H9 (cell line): Measurements from ENCODE around the gene LIN7C. TPM values are rescaled to one million over a fixed set of nuclear protein-coding genes. Genes with fewer than 3 reads are reported as not detected.

ENCODE experiments used
- DNase-seq: peaks from one replicate; pipeline ENCODE4 v3.0.0-alpha.2; 2017
- H2AFZ ChIP-seq: one replicate; pipeline ENCODE4 v1.6.1; 2013; ENCODE audit warnings: mild to moderate bottlenecking, low read length, control low read depth, moderate library complexity
- H2AK5ac ChIP-seq: 2 replicates; pipeline ENCODE4 v1.6.1; 2013; ENCODE audit warnings: low read length, control low read depth, mixed read lengths; ENCODE audit not compliant: insufficient read length
- H2BK120ac ChIP-seq: one replicate; pipeline ENCODE4 v1.6.1; 2013; ENCODE audit warnings: low read depth, mild to moderate bottlenecking, low read length, control low read depth, inconsistent platforms; ENCODE audit not compliant: poor library complexity, severe bottlenecking
- H2BK12ac ChIP-seq: 2 replicates; pipeline ENCODE4 v1.6.1; 2013; ENCODE audit warnings: low read length, control low read depth, mixed read lengths, low read depth; ENCODE audit not compliant: insufficient read length
- H2BK15ac ChIP-seq: 2 replicates; pipeline ENCODE4 v1.6.1; 2013; ENCODE audit warnings: low read depth, low read length, control low read depth
- H2BK20ac ChIP-seq: one replicate; pipeline ENCODE4 v1.6.1; 2013; ENCODE audit warnings: low read depth, mild to moderate bottlenecking, low read length, control low read depth, inconsistent platforms; ENCODE audit not compliant: poor library complexity, severe bottlenecking
- H2BK5ac ChIP-seq: 2 replicates; pipeline ENCODE4 v1.6.1; 2013; ENCODE audit warnings: low read length, control low read depth, mixed read lengths; ENCODE audit not compliant: insufficient read length
- H3K14ac ChIP-seq: 2 replicates; pipeline ENCODE4 v1.6.1; 2013; ENCODE audit warnings: low read length, control low read depth; ENCODE audit not compliant: insufficient read depth
- H3K18ac ChIP-seq: 2 replicates; pipeline ENCODE4 v1.6.1; 2013; ENCODE audit warnings: low read depth, mild to moderate bottlenecking, mixed read lengths, low read length, control low read depth; ENCODE audit not compliant: insufficient read length
- H3K23ac ChIP-seq: 2 replicates; pipeline ENCODE4 v1.6.1; 2013; ENCODE audit warnings: low read length, control low read depth, mixed read lengths, low read depth; ENCODE audit not compliant: insufficient read length
- H3K23me2 ChIP-seq: 2 replicates; pipeline ENCODE4 v1.6.1; 2013; ENCODE audit warnings: low read depth, mild to moderate bottlenecking, mixed read lengths, low read length, control low read depth; ENCODE audit not compliant: insufficient read length, poor library complexity, severe bottlenecking
- H3K27ac ChIP-seq: 2 replicates; pipeline ENCODE4 v1.5.1; 2013; ENCODE audit warnings: low read length, control low read depth, mixed read lengths, low read depth; ENCODE audit not compliant: insufficient read length
- H3K27me3 ChIP-seq: 2 replicates; pipeline ENCODE4 v1.6.1; 2013; ENCODE audit warnings: low read length, control low read depth, inconsistent platforms; ENCODE audit not compliant: insufficient read depth
- H3K4ac ChIP-seq: 2 replicates; pipeline ENCODE4 v1.6.1; 2013; ENCODE audit warnings: low read depth, mild to moderate bottlenecking, control low read depth, inconsistent platforms, low read length, moderate library complexity
- H3K4me1 ChIP-seq: 2 replicates; pipeline ENCODE4 v1.6.1; 2013; ENCODE audit warnings: low read length, control low read depth, inconsistent platforms; ENCODE audit not compliant: insufficient read depth
- H3K4me2 ChIP-seq: 2 replicates; pipeline ENCODE4 v1.6.1; 2013; ENCODE audit warnings: low read length, control low read depth, mixed read lengths; ENCODE audit not compliant: insufficient read length, insufficient read depth
- H3K56ac ChIP-seq: 2 replicates; pipeline ENCODE4 v1.6.1; 2013; ENCODE audit warnings: low read depth, mild to moderate bottlenecking, mixed read lengths, low read length, control low read depth; ENCODE audit not compliant: insufficient read length
- H3K79me1 ChIP-seq: 2 replicates; pipeline ENCODE4 v1.6.1; 2013; ENCODE audit warnings: low read depth, mild to moderate bottlenecking, moderate library complexity, low read length, control low read depth, inconsistent platforms; ENCODE audit not compliant: insufficient read depth, poor library complexity, severe bottlenecking
- H3K79me2 ChIP-seq: 2 replicates; pipeline ENCODE4 v1.6.1; 2013; ENCODE audit warnings: low read length, control low read depth, inconsistent platforms; ENCODE audit not compliant: insufficient read depth
- H3K9ac ChIP-seq: 2 replicates; pipeline ENCODE4 v1.6.1; 2013; ENCODE audit warnings: low read length, control low read depth, mixed read lengths; ENCODE audit not compliant: insufficient read length; ENCODE audit errors: extremely low read depth
- H3K9me3 ChIP-seq: one replicate; pipeline ENCODE4 v1.6.1; 2013; ENCODE audit warnings: low read depth, low read length, inconsistent platforms; ENCODE audit not compliant: control insufficient read depth
- H3T11ph ChIP-seq: one replicate; pipeline ENCODE4 v1.6.1; 2013; ENCODE audit warnings: mild to moderate bottlenecking, low read length, control low read depth, inconsistent platforms
- H4K20me1 ChIP-seq: one replicate; pipeline ENCODE4 v1.6.1; 2013; ENCODE audit not compliant: control insufficient read depth, insufficient read length, insufficient read depth
- H4K5ac ChIP-seq: 2 replicates; pipeline ENCODE4 v1.6.1; 2013; ENCODE audit warnings: low read depth, mild to moderate bottlenecking, mixed read lengths, low read length, control low read depth; ENCODE audit not compliant: insufficient read length
- H4K8ac ChIP-seq: replicated peaks from 2 replicates; pipeline ENCODE4 v1.6.1; 2013; ENCODE audit warnings: low read length, control low read depth, mixed read lengths, low read depth; ENCODE audit not compliant: insufficient read length
- H4K91ac ChIP-seq: 2 replicates; pipeline ENCODE4 v1.6.1; 2013; ENCODE audit warnings: low read depth, mild to moderate bottlenecking, moderate library complexity, mixed read lengths, low read length, control low read depth; ENCODE audit not compliant: insufficient read length
- H3K27ac Mint-ChIP-seq, 3 experiments: 2 replicates in 2 of 3; 3 replicates in 1 of 3; pipeline ENCODE4 v1.8.0; 2020 to 2021; ENCODE audit warnings: mixed read lengths in 3 of 3, mild to moderate bottlenecking in 1 of 3, moderate library complexity in 1 of 3
- H3K27me3 Mint-ChIP-seq: 2 replicates; pipeline ENCODE4 v1.8.0; 2021; ENCODE audit warnings: low read depth, mild to moderate bottlenecking, moderate library complexity, mixed read lengths
- H3K36me3 Mint-ChIP-seq, 3 experiments: 2 replicates in 2 of 3; 3 replicates in 1 of 3; pipeline ENCODE4 v1.8.0; 2020 to 2021; ENCODE audit warnings: low read depth in 3 of 3, mixed read lengths in 3 of 3; ENCODE audit not compliant: insufficient read depth in 1 of 3
- H3K4me1 Mint-ChIP-seq, 2 experiments: 2 replicates each; pipeline ENCODE4 v1.8.0; 2020; ENCODE audit warnings: mixed read lengths in 2 of 2
- H3K4me3 Mint-ChIP-seq, 2 experiments: 2 replicates in 1 of 2; 3 replicates in 1 of 2; pipeline ENCODE4 v1.8.0; 2020 to 2021; ENCODE audit warnings: mild to moderate bottlenecking in 2 of 2, mixed read lengths in 2 of 2, moderate library complexity in 1 of 2
- H3K9me3 Mint-ChIP-seq, 2 experiments: 2 replicates in 1 of 2; 3 replicates in 1 of 2; pipeline ENCODE4 v1.8.0; 2020; ENCODE audit warnings: mild to moderate bottlenecking in 2 of 2, mixed read lengths in 2 of 2, moderate library complexity in 1 of 2
- WGBS: extraction: QIAGEN DNeasy Blood & Tissue Kit; methylation state at CpG from one replicate; pipeline ENCODE4 v1.1.7; 2013; ENCODE audit warnings: missing lambda C conversion rate, low lambda C conversion rate, mixed read lengths; ENCODE audit not compliant: insufficient read length; ENCODE audit errors: extremely low coverage; 5-methylcytosine and 5-hydroxymethylcytosine counted together
- total RNA-seq: library from RNA; stranded (reverse); gene quantifications from 2 replicates; pipeline ENCODE4 v1.2.1, GENCODE V29; 2021
- TF ChIP-seq, protein P1 (sequence below): fragments of 200-600 bp; sonication (generic); conservative IDR thresholded peaks from 3 replicates; pipeline ENCODE4 v1.8.0; 2021; ENCODE audit warnings: antibody characterized with exemption, mild to moderate bottlenecking

LIN7C gene
- total RNA-seq, 1 experiment from 2014 or later: 40.0 TPM

DNA sequence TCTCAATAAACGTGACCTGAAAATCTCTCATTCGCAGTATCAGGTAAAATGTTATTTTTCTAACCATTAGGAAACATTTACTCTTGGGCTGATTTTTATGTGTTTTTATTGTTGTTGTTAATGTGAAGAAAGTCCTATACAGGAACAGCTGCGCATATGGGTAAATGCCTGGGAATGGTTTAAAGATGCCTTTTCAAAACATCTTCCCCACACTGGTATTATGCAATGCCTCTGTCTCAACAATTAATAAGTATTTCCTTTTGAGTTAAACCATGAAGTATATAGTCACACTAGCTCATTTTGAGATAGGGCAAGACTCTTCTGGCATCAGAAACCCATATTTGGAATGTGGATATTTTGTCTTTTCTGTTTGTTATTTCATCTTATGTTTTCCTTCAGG lies 13.7 kb upstream of the LIN7C start:
- Histone ChIP-seq H3K4me1 (no peaks in the 10 kb centered on the region), H3K23me2 (no peaks in the 10 kb centered on the region), H3K79me1 (no peaks in the 10 kb centered on the region), H2BK20ac (no peak overlapping the region), H3K56ac (no peak overlapping the region), H3K23ac (no peak overlapping the region), H2BK12ac (no peak overlapping the region), H3K27me3 (no peaks in the 10 kb centered on the region), H4K20me1 (no peaks in the 10 kb centered on the region), H3K4me2 (no peak overlapping the region), H2BK120ac (no peak overlapping the region), H2BK15ac (no peak overlapping the region), H3K9me3 (no peaks in the 10 kb centered on the region), H4K5ac (no peak overlapping the region), H3K4ac (no peak overlapping the region), H2AFZ (no peak overlapping the region), H4K91ac (no peak overlapping the region), H2BK5ac (no peak overlapping the region), H3K79me2 (no peaks in the 10 kb centered on the region), H3K18ac (no peak overlapping the region), H3K14ac (no peak overlapping the region), H3K9ac (no peak overlapping the region), H2AK5ac (no peak overlapping the region), H4K8ac (no peak overlapping the region), H3K27ac (no peak overlapping the region), H3T11ph (no peak overlapping the region)
- Mint-ChIP-seq H3K27me3 (peaks cover 13% of the 10 kb centered on the region), H3K4me3 (no peak overlapping the region), H3K4me1 (no peaks in the 10 kb centered on the region), H3K9me3 (no peaks in the 10 kb centered on the region), H3K36me3 (no peaks in the 10 kb centered on the region), H3K27ac (no peak overlapping the region)
- no CpG with 5 or more reads among the region's 3 CpGs for WGBS
- DNase-seq: no peak
- TF ChIP-seq, protein P1, sequence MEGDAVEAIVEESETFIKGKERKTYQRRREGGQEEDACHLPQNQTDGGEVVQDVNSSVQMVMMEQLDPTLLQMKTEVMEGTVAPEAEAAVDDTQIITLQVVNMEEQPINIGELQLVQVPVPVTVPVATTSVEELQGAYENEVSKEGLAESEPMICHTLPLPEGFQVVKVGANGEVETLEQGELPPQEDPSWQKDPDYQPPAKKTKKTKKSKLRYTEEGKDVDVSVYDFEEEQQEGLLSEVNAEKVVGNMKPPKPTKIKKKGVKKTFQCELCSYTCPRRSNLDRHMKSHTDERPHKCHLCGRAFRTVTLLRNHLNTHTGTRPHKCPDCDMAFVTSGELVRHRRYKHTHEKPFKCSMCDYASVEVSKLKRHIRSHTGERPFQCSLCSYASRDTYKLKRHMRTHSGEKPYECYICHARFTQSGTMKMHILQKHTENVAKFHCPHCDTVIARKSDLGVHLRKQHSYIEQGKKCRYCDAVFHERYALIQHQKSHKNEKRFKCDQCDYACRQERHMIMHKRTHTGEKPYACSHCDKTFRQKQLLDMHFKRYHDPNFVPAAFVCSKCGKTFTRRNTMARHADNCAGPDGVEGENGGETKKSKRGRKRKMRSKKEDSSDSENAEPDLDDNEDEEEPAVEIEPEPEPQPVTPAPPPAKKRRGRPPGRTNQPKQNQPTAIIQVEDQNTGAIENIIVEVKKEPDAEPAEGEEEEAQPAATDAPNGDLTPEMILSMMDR: no peak
